Activated naive CD8-positive, alpha-beta T cell treated with anti-CD3 and anti-CD28 coated beads, Interleukin-2, amount 50 U/mL, for 16 hours (primary cell): ENCODE data around the gene PHB1.
"Not testable (repeated sequence)": the region's sequence is repeated elsewhere in the genome, so short reads cannot be mapped to it uniquely, and the experiment has no call there.

Source experiments
- DNase-seq: peaks from one replicate; pipeline ENCODE4 v3.0.0-alpha.2; 2020; ENCODE audit warnings: low read depth, low spot score

The PHB1 gene

DNA sequence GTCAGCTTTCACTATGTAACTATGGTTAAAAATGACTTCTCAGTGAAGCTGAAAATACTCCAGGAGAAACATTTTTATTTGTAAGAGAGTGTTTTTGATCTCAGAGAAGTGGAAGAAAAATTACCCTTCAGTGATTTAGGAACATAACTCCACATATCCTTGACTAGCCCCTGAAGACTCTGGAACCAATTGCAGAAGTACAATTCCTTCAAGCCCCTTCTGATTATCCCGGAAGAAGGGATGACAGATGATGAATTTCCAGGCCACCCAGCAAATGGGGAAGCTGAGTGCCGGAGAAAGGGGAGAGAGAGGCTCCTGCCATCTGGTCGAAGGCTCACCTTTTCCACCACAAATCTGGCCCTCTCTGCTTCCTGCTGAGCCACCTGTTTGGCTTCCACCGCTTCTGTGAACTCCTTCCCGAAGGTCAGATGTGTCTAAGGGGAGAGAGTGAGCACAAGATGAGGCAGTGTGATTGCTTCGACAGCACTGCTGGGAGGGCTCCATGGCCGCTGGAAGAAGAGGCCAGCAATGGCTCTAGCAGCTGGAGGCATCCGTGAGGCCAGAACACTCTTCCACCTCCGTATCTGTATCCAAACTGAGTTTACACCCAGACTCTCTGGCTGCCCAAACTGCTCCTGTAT is 8.1 kb downstream of the PHB1 start:
- DNase-seq: no peak

DNA sequence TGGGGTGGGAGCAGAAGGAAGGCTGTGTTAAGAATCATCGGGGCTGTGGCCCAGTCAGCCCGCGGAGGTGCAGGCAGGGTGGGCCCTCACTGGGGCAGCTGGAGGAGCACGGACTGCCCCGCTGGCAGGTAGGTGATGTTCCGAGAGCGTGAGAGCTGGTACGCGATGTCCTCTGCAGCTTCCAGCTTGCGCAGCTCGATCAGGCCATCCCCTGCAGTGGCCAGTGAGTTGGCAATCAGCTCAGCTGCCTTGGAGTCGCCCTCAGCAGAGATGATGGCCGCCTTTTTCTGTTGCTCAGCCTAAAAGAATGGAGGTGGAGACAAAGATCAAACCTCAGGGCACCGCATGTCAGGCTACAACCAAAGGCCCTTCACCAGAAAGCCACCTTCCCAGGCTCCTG is 9.8 kb downstream of the PHB1 start:
- DNase-seq: no peak

DNA sequence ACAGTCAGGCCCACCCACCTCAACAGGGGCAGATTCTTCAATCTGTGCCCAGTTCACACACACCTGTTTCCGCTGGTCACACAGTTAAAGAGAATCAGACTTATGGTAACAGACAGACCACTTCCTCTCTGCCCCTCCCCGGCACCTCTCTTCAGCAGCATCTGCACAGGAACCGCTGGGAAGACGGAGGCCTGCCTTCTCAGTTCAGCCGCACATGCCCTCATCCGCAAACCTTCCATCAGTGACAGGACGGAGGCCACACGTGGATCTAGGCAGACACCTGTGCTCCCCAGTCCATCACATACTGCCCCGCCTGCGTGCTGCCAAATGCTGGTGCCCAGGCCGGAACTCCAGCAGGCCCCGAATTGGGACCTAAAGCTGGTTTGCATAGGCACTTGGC is 10.3 kb downstream of the PHB1 start:
- no peak for DNase-seq

DNA sequence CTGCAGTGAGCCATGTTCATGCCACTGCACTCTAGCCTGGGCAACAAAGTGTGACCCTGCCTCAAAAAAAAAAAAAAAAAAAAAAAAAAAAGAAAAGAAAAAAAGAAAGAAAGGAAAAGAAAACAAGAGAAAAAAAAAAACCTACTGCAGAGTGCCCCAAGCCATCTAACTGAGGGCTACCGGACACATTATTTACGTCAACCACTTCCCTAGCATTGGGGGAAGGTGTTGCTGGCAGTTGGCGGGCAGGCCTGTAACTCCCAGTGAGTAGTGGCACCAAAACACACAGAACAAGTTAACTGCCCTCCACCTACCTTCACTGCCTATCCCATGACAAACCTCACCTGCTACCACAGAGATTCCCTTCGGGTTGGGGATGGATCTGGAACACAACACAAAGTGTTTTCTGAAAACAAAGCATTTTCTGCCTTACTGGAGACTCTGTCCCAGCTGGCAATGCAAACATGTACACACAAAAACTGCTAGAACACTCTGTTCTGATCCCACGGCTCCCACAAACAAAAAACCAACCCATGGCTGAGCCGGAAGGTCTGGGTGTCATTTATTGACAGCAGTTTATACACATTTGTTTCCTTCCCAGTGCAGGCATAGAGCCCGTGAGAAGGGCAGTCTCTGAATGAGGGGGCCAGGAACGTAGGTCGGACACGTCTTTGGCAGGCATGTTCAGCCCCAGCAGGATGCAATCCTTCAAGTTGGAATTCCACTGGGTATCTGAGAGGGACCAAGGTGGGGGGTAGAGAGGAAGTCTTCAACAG is 11.0 kb downstream of the PHB1 start:
- DNase-seq: no peak

DNA sequence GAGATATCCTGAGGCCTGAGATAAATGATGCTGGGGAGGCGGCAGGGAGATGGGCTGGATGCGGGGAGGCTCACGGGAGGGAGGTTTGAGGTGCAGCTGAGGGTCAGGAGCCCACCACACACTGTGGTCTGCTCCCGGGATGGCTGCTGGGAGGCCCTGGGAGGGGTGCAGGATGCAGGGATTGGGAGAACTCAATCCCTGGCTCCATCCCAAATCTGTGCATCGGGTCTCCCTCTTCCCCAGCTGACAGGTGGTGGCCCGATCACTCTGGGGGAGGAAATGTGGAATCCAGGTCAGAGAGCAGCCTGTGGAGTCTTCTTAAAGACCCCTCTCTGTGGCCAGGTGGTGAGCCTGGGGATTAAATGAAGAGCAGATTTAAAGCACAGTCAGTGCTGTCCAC is 12.0 kb downstream of the PHB1 start:
- DNase-seq: no peak

DNA sequence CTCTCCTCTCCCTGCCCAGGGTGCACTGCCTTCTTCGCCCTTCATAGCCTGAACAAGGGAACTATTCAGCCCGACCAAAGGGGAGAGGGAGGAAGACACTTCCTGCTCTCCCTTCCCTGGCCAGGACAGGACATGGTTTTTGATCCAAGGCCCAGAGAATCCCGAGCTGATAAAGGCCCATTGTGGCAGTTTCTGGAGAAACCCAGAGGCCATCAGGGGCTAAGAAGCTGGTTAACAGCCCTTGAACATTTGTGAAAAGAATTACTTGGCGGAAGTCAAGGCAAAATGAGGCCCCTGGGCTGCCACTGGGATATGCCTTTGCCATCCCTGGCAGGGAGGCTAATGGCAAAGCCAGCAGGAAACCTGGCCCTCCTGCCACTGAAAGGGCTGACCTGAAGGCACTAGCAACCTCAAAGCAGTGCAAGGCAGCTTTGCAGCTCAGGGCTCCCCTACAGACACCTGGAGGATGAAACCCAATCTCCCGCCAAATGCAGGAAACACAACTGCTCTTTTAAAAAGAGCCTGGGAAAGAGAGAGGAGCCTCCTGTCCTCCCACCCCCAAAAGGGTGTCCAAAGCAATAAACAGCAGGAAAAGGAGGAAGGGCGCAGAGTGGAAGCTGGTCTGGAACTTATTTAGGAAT is 12.6 kb downstream of the PHB1 start:
- DNase-seq: no peak

DNA sequence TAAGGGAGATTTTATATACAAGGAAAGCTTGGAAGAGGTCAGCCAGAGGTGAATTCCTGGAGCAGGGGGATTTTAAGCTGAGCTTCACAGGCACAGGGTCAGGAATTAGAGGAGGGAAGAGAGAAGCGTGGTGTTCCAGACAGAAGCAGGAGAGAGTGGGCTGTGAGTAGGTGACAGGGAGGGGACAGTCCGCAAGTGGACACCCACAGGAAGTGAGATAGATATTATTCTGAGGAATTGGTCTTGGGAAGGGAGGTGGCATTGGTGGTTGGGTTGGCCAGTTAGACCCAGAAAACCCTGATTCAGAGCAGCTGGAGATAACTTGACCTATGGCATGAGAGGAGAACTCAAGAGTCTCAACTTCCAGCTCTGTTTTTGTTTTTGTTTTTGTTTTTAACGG is 14.7 kb downstream of the PHB1 start:
- DNase-seq: no peak

DNA sequence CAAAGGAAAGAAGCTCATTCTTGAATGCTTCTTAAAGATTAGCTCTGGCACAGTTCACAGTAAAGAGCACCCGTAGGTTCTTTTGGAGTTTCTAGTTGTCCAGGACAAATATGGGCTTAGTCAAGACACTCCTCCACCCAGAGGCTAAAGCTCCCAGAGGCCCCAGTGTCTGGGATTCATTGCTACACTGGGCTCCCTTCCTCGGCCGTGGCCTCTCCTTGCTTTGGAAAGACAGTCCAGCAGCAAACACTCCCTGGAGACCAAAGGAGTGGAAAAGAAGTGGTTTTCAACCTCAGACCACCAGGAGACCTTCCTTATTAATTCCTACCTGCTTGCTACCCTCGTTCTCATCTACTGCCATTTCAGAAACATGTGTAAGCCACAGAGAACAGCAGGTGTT is 17.1 kb downstream of the PHB1 start:
- DNase-seq: no peak

DNA sequence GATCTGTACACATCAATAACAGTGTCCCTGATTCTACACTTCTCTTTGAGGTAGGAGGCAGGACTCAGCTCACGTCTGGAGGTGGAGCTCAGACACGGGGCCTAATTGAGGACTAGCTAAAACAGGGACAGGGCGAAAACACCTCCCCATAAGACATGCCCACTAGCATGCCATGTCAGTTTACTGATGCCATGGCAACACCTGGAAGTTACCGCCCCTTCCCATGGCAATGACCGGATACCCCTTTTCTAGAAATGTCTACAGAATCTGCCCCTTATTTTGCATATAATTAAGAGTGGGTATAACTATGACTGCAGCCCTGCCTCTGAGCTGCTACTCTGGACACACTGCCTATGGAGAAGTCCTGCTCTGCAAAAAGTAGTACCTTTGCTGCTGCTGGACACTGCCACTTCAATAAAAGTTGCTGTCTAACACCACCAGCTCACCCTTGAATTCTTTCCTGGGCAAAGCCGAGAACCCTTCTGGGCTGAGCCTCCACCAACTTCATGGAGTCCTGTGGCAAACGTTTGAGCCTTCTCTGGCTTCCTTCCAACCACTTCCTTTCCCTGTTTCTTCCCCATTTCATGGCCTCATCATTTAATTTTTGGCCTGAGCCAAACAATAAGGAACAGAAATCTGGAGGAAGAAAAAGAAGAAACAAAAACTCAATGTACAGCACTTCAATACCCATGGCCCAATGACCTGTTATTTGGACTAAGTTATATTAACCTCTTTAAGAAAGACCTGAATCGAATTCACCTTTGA is 21.0 kb downstream of the PHB1 start:
- no peak for DNase-seq

DNA sequence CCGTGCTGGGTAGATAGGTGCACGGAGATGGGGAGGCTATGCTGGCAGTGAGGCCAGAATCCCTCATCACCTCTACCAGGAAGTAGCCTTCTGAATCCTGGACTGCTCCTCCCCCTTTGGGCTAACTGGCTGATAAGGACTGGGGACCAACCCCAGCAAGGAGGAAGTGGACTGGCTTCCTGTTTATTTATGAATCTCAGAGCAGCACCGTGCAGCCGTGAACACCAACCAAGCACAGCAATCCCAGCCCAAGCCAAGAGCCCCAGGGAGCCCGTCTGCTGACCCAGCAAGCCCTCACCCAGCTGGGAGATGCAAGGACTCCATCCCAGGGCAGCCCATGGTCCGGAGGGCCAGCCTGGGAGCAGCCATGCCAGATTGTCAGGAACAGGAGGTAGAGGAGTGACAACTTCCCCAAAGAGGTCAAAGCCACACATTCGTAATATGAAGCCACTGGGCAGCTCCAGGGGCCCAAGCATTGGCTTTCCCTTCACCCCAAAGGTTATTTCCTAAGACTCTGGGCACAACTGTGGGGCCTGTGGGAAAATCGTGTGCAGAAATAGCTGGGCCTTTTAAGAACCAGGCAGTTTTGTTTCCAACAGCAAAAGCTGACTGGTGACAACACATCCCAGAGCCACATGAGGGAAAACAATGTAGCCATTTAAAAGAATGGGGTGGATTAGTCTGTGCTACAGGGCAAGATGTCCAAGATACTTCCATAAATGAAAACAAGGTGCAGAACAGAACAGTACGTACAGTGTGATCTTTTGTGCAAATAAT is 23.9 kb downstream of the PHB1 start:
- DNase-seq: no peak

DNA sequence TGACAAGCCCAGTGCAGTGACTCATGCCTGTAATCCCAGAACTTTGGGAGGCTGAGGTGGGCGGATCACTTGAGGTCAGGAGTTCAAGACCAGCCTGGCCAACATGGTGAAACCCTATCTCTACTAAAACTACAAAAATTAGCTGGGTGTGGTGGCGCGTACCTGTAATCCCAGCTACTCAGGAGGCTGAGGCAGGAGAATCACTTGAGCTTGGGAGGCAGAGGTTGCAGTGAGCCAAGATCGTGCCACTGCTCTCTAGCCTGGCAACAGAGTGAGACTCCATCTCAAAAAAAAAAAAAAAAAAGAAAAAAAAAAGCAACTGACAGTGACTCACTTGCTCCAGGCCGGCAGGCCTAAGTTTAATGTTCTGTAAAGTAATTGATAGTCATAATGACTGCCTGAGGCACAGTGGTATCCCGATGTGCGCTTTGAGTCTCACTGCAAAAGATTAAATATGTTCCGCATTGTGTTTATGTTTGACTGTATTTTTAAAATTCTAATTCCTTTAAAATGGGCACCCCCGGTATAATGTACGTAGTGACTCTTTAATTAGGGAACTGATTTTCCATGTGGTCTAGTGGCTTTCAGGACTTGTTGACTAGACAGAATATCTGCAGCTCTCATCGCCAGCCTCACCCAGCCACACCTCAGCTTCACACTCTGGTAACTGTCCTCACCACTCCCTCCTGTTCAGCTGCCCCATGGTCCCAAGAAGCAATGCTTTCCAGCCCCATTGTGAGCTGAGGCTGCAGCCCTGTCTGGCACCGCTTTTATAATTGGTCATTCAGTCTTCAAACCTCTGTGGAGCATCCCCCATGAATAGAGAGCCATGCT is 25.0 kb downstream of the PHB1 start:
- DNase-seq: not testable (repeated sequence)

DNA sequence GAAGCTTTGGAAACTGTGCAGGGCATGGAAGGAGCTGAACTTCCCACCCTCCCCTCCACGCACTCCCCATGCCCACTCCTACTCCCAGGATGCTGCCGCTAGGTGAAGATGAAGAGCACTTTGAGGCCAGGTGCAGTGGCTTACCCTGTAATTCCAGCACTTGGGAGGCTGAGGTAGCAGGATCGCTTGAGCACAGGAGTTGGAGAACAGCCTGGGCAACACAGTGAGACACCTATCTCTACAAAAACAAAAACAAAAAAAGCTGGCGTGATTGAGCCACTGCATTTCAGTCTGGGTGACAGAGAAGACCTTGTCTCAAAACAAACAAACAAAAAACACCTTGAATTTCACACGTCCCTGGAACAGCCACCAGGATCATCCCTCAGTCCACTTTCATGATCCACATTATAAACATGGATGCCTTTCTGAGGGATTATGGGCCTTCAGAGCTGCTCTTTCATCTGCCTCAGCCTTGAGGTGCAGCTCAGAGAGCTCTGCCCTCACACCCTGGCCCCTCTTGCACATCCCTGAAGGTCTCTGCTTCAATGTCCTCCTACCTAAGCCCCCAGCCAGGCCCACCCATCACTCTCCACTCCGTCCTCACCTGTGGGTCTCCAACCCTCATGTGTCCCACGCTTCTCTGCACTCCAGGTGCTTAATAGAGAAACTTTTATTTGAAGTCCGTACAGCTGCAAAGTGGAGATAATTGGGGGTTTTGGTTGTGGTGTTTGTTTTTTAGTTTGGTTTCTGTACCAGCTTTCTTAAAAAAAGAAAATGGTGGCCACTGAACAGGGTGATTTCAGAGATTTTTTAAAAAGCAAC is 25.8 kb downstream of the PHB1 start:
- DNase-seq: no peak

DNA sequence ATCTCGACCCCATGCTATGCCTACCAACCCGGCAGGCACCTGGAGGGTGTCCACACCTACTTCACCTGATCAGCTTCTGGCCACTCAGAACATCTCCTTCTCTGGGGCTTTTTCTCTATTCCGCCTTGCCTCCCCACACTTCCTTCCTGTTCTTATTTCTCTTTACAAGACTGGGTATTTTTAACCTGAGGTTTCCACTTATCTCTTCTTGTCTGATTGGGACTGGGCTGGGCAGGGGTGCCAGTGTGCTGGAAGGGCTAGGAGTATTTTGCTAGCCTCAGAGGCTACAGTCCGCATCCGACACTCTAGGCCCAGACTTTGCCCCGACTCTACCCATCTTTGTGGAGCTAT is 26.4 kb downstream of the PHB1 start:
- no peak for DNase-seq

DNA sequence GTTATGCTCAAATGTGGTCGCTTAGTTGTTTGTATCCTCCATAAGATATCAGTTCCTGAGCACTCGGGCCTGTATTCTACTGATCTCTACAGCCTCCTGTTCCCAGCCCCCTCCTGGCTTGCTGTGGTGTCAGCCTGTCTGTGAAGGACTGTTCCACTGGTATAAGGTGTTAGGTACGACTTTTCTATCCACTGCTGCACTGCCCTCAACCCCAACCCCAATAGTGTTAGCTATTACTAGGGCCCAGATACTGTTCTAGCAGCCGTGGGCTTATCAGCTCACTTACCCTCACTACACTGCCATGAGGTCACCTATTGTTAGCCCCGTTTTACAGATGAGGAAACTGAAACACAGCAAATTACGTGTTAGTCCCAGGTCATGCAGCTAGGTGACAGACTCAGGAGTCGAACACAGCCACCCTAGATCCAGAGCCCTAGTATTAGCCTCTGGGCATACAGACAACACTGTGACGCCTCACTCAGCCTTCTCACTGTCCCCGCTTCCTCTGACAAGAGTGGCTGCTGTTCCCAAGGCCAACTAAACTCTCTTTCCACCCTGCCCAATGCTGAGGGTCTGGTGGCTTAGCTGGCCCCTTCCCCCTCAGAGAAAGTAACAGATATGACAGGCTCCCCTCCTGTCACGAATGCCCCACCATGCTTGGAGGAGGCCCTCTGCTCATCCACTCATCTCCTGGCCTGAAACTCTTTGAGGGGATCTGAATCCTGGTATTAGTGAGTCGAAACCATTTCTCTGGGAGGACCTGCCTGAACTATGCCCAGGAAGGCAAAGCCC is 27.0 kb downstream of the PHB1 start:
- no peak for DNase-seq

DNA sequence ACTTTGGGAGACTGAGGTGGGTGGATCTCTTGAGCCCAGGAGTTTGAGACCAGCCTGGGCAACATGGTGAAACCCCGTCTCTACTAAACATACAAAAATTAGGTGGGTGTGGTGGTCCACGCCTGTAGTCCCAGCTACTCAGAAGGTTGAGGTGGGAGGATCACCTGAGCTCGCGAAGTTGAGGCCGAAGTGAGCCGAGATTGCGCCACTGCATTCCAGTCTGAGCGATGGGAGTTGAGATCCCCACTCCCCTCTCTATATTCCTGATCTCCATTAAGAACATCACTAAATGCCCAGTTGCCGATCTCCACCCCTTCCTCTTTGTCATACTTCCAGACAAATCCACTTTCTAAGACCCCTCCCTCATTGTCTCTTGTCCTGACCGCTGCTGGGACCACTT is 28.3 kb downstream of the PHB1 start:
- DNase-seq: no peak

DNA sequence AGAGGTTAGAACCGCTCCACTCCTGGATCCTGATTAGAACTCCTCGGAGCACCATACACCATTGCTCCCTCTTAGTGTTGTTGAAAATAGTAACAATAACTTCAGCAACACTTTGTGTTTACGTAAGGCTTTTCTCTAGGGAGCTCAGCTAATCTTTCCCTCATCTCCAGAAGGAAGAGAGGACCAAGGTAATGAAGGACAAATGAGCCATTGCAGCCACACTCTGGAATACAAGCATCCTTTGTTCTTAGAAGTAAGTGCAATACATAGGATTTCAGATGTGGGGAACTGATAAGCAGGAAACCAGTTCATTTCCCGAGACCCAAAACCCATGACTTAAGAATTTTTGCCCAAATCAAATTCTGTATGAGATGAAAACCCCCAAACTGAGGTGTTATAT is 29.7 kb downstream of the PHB1 start:
- DNase-seq: no peak

DNA sequence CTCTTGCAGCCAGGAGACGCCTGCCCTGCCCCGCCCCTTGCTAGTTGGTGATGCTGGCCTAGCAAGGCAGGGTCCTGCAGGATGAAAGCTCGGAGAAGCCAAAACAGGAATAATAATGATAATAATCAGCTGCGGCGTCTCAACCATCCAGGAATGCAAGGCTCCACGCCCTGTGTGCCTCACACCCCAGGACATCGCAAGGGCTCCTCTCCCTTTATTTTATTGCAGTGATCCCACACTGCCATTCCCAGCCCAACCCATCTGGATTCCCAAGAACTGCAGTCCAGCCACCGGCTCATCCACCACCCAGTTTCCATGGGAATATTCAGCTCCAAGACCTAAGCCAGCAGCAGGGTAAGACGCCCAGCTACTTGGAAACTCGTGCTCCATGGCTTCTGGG is 31.6 kb downstream of the PHB1 start:
- DNase-seq: no peak

DNA sequence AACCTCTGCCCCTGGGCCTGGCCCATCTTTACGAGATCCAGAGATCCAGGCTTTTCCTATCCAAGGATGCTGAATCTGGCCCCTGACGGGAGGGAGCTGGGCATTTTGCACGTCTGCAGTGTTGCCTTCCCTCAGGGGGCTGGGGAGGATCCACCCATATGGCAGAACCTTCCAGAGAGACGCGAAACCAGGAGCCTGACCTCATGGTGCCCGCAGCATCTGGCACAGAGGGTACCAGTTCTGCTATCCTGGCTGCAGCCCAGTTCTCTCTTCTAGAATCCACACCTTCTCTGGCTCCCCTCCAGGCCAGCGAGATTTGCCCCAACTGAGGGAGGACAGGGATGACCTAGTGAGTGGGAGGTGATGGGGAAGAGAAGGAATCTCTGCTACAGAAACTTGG is 32.1 kb downstream of the PHB1 start:
- DNase-seq: no peak

DNA sequence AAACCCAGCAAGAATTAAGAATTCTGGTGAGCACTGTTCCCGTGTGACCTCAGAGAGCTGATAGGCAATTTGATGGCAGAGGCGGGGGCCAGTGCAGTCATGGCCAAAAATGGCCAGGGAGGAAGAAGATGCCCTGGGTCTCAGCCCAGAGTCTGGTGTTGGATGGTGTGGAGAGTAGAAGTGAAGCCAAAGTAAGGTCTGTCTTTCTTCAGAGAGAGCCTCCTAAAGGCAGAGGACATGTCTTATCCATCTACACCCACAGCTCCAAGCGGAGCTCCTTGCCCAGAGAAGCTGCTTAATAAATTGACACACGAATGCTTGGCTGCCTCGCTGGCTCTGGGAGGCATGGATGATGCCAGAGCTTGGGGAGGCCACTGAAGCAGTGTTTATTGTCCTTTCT is 32.9 kb downstream of the PHB1 start:
- DNase-seq: no peak
